GM18498 (cell line): ENCODE results near the gene RNASEH2A.

Source experiments
- ATAC-seq: cut with Tn5 transposase; IDR thresholded peaks from one replicate; pipeline ENCODE4 v1.9.1; 2021; ENCODE audit warnings: mild to moderate bottlenecking, moderate library complexity; ENCODE audit not compliant: unreplicated experiment

The RNASEH2A gene

DNA sequence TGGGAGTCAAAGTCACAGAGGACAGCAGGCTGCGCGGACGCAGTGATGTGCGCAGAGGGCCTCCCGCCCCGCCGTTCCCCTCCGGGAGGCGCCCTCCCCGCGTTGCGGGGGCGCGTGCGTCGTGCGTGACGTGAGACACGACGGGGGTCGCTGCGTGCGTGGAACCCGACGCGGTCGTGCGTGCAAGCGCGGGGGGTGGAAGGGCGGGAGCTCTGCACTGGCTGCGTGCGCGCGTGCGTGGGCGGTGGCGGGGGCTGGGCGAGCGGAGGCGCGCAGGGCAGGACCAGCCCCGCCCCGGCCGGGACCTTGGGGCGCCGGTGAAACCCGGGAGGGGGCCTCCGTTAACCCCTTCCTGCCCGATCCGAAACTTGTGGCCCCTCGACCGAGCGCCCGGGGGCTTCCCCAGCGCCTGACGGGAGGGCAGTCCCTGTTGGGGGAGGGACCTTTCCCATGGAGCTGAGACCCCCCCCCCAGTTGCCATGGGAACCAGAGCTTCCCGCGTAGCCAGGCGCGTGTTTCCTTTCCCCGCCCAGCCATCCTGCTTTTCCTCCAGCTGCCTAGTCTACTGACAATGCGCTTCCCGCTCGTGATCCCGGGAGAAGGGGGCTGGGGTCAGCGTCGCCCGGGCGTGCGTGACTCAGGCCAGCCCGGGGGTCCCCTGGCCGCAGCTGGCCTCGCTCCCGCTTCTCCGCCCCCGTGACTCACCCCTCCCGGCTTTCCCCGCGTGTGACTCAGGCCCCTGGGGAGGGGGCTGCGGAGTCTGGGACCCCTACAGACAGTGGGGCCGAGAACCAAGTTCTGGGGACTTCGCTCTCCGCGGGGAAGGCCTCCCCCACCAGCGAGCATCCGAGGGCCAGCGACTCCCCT lies 23.7 kb upstream of the RNASEH2A start:
- peak; percentile 53 for ATAC-seq

- no peak for ATAC-seq
Measured at GRCh38 chr19:12783291-12783848, 23.0 kb upstream of the RNASEH2A start.

GRCh38 chr19:12783849-12784393 lies 22.5 kb upstream of the RNASEH2A start:
- no peak for ATAC-seq

- no peak for ATAC-seq
Measured at GRCh38 chr19:12784394-12784870, 22.0 kb upstream of the RNASEH2A start.

DNA sequence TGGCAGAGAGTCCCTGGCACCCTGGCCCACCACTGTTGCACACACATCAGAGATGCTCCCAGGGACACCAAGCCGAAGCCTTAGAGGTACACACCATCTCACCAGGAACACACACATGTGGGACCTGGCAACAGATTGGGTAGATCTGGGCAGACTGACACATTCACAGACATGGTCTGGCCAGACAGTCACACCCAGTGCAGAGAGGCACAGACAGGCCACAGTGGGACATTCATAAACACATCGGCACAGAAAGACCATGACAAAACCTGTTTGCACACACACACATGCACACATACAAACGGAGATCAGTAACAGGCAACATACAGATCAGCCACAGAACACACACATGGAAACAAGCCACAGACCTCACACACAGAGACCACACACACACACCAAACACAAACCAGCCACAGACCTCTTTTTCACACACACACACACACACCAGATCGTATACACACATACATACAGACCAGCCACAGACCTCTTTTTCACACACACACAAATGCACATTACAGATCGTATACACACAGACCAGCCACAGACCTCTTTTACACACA lies 21.4 kb upstream of the RNASEH2A start:
- no peak for ATAC-seq

- ATAC-seq, result no peak
Measured at GRCh38 chr19:12785431-12786031, 20.9 kb upstream of the RNASEH2A start.

DNA sequence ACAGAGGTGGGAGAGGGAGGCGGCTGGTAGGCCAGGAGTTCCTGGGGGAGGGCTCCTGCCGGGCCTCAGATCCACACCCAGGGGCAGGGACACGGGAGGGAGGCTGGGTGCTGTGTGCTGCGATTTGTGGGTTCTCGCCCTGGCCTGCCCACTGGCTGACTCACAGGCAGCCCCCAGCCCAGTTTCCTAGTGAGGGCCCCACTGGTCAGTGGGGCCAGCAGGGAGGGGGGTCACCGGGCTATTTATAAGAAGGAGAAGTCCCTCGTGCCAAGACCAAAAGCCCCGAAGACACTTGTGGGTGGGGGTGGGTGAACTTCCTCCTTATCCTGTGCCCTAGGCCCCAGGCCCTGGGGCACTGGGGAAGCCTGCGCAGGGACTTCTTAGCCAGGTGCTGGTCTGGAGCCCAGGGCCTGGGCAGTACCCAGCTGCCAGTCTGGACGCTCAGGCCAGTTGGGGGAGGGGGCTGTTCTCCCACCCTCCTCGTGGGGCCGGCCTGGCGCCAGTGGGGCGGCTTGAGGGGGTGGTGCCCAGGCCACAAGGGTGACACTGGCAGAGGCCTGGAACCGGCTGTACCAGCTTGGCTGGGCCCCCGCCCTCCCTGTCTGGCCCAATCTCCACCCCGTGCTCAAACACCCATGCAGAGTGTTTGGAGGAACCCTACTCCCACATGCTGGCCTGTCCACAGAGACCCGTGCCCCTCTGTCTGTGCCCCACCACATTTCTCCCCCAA lies 20.1 kb upstream of the RNASEH2A start:
- ATAC-seq, result no peak

- ATAC-seq, result no peak
Measured at GRCh38 chr19:12786952-12787351, 19.4 kb upstream of the RNASEH2A start.

- no peak for ATAC-seq
Measured at GRCh38 chr19:12787458-12787857, 18.9 kb upstream of the RNASEH2A start.

DNA sequence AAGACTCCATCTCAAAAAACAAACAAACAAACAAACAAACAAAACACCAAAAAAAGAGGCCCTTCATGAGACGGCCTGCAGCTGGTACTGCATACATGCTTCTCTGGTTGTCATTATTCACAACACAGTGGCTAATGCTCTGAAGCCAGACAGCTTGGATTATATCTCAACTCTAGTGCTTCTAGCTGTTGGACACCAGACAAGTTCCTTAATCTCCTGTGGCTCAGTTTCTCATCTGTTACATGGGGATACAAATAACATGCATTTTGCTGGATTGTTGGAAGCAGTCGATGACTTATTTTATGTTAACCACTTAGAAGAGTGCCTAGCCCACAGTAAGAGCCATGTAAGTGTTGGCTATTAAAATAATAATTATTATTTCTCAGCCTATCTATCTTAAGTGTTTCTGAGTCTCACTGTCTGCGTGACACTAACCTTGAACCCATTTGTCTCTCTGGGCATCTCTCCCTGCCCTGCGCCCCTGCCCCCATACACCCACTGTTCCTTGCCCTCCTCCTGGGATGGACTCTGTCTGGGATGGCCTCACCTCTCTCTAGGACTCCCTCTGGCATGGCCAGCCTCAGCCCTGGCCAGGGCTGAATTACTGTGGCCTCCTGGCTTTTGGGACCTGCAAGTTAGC lies 18.2 kb upstream of the RNASEH2A start:
- no peak for ATAC-seq

GRCh38 chr19:12788682-12789097 lies 17.7 kb upstream of the RNASEH2A start:
- ATAC-seq, result no peak

DNA sequence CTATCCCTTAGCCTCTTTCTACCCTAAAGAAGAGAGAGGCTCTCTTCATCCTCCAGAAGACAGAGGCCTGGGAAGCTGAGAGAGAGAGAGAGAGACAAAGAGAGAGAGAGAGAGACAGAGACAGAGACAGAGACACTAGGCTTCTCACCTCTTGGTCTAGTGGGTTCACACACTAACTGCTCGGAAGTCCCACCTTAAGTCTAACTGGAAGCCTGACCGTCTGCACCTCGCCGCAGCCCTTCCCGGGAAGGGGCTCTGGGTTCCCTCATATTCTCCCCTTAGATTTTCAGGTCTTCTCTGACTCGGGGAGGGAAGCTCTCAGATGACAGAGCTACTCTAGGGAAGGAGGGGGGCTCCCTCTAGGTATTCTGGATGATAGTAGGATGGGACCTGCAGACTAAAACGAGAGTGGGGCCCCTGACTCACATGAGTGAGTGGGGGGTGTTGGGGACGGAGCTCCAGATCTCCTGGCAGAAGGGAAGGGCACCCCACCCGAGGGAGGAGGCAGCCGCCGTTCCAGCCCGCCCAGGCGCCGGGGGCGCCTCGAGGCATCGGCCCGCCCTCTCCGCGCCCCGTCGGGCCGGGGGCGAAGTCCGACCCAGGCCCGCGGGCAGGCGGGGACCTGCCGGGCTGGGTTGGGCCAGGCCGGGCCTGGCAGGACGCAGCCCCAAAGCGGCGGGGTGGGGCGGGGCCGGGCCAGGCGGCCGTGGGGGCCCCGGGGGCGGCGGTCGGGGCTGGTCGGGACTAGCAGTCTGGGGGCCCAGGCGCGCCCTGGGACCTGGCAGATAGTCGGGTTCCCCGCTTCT lies 17.1 kb upstream of the RNASEH2A start:
- ATAC-seq, result no peak

GRCh38 chr19:12789904-12790619 lies 16.3 kb upstream of the RNASEH2A start:
- peak; percentile 44 for ATAC-seq

- no peak for ATAC-seq
Measured at GRCh38 chr19:12790628-12791344, 15.6 kb upstream of the RNASEH2A start.

GRCh38 chr19:12791345-12792050 lies 14.9 kb upstream of the RNASEH2A start, which contains the start of gene JUNB:
JUNB (plus strand) TSS chr19:12791486; CDS start chr19:12791772, 286 bp downstream.
- peak; percentile 36 for ATAC-seq

DNA sequence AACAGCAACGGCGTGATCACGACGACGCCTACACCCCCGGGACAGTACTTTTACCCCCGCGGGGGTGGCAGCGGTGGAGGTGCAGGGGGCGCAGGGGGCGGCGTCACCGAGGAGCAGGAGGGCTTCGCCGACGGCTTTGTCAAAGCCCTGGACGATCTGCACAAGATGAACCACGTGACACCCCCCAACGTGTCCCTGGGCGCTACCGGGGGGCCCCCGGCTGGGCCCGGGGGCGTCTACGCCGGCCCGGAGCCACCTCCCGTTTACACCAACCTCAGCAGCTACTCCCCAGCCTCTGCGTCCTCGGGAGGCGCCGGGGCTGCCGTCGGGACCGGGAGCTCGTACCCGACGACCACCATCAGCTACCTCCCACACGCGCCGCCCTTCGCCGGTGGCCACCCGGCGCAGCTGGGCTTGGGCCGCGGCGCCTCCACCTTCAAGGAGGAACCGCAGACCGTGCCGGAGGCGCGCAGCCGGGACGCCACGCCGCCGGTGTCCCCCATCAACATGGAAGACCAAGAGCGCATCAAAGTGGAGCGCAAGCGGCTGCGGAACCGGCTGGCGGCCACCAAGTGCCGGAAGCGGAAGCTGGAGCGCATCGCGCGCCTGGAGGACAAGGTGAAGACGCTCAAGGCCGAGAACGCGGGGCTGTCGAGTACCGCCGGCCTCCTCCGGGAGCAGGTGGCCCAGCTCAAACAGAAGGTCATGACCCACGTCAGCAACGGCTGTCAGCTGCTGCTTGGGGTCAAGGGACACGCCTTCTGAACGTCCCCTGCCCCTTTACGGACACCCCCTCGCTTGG lies 14.1 kb upstream of the RNASEH2A start:
- no peak for ATAC-seq
